HUES48 (cell line): ENCODE measurements around the gene PPP1R1B.

Experiments
- H3K27ac ChIP-seq: one replicate; pipeline ENCODE4 v1.7.0; 2013; ENCODE audit warnings: low read depth, low read length, inconsistent platforms
- H3K27me3 ChIP-seq: 2 replicates; pipeline ENCODE4 v1.6.1; 2013; ENCODE audit warnings: mild to moderate bottlenecking, low read length; ENCODE audit not compliant: control insufficient read depth, insufficient read depth
- H3K36me3 ChIP-seq: 2 replicates; pipeline ENCODE4 v1.6.1; 2013; ENCODE audit warnings: low read length; ENCODE audit not compliant: control insufficient read depth, insufficient read depth
- H3K4me1 ChIP-seq: 2 replicates; pipeline ENCODE4 v1.6.1; 2013; ENCODE audit warnings: mild to moderate bottlenecking, low read length; ENCODE audit not compliant: control insufficient read depth, insufficient read depth
- H3K4me3 ChIP-seq: 2 replicates; pipeline ENCODE4 v1.5.1; 2013; ENCODE audit warnings: mild to moderate bottlenecking, low read depth, low read length
- H3K9ac ChIP-seq: 2 replicates; pipeline ENCODE4 v1.6.1; 2013; ENCODE audit warnings: mild to moderate bottlenecking, low read depth, low read length, moderate library complexity
- H3K9me3 ChIP-seq: 2 replicates; pipeline ENCODE4 v1.6.1; 2013; ENCODE audit warnings: low read length; ENCODE audit not compliant: control insufficient read depth, insufficient read depth

Gene PPP1R1B

DNA sequence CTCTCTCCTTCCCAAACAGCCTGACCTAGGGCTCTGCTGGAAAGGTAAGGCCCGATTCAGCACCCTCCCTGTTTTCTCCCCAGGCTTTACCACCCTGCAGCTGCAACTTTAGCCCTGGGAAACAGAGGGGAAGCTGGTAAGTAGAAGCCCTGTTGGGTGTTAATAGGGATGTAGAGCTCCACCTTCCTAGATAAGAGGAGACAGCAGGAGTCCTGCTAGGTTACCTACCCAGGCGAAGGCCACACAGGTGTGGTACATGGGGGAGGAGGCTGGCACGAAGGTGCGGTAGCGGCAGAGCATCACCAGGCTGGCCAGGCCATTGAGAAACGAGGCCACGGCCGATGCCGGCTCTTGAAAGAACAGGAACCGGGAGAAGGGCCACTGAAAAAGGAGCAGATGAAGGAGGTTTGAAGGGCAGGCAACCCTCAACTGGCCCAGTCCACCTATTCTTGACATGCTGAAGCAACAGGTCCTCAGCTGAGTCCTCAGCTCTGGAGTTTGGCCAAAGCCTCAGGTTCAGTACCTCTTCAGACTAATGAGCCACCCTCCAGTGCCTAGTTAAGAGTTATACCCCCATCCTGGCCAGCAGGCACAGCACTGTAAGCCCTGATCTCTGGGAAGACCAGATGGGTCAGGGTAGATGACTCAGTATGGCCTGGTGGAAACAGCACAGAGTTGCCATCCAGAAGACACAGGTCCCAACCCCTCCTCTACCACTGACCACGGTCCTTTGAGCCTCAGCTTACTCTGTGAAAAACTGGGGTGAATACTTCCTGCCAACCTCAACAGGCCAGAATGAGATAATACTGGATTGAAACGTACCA lies 57.8 kb downstream of the PPP1R1B start:
- Histone ChIP-seq H3K27ac (no peak overlapping the region), H3K9ac (no peak overlapping the region), H3K9me3 (no peaks in the 10 kb centered on the region), H3K4me1 (peaks cover 17% of the 10 kb centered on the region), H3K27me3 (no peaks in the 10 kb centered on the region), H3K4me3 (no peak overlapping the region), H3K36me3 (peaks cover 33% of the 10 kb centered on the region)
